ENCODE measurements around the gene CHRNG.

Gene CHRNG, protein sequence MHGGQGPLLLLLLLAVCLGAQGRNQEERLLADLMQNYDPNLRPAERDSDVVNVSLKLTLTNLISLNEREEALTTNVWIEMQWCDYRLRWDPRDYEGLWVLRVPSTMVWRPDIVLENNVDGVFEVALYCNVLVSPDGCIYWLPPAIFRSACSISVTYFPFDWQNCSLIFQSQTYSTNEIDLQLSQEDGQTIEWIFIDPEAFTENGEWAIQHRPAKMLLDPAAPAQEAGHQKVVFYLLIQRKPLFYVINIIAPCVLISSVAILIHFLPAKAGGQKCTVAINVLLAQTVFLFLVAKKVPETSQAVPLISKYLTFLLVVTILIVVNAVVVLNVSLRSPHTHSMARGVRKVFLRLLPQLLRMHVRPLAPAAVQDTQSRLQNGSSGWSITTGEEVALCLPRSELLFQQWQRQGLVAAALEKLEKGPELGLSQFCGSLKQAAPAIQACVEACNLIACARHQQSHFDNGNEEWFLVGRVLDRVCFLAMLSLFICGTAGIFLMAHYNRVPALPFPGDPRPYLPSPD

DNA sequence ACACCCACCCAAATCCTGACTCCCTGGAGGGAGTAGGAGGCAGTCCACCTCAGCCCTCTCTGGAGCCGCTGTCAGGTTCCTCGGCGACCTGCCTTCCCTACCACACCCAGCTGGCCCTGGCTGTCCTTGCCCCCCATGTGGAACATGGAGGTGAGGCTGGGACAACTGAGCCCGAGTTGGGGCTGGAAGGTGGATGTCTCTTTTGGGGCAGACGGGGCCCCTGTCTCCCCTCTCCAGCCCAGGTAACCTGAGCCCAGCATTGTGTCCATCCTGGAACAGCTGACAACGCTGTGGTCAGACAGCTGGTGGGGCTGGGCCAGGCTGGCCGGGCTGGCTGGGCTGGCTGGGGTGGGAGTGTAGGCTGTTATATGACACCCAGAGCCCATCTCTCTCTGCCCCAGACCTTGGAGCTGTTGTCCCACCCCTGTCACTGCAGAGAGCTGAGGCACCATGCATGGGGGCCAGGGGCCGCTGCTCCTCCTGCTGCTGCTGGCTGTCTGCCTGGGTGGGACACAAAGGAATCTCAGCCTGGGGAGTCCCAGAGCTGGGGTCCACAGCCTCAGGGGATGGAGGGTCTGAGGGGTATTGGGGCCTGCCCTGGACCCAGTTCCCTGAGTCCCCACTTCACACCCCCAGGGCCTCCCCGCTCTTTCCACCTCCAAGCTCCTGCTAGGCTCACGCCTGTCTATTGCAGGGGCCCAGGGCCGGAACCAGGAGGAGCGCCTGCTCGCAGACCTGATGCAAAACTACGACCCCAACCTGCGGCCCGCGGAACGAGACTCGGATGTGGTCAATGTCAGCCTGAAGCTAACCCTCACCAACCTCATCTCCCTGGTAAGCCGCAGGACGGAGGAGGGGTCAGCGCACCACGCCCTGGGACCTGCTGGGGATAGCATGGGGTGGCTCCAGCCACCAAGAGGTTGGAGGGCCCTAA lies at the start of gene CHRNG:
Gene CHRNG (plus strand): TSS at position 395 of the 934 bp plus-strand sequence. CDS start 56 bp downstream, at position 451.
- Histone ChIP-seq H3K4me1 (ENCODE audit: control insufficient read depth, insufficient read depth, low read length) (peaks cover 23% of the 10 kb centered on the region), H3K9me3 (ENCODE audit: control insufficient read depth, insufficient read depth, low read depth, low read length) (peaks cover 8% of the 10 kb centered on the region), H3K27me3 (ENCODE audit: control insufficient read depth, insufficient read depth, low read length) (no peaks in the 10 kb centered on the region), H3K36me3 (ENCODE audit: control insufficient read depth, insufficient read depth, low read length) (no peaks in the 10 kb centered on the region), H3K4me3 (ENCODE audit: low read depth, low read length) (no peak within 1 kb of the TSS), H3K9ac (ENCODE audit: low read length) (no peak within 1 kb of the TSS), H3K27ac (ENCODE audit: low read depth, low read length) (no peak within 1 kb of the TSS)

DNA sequence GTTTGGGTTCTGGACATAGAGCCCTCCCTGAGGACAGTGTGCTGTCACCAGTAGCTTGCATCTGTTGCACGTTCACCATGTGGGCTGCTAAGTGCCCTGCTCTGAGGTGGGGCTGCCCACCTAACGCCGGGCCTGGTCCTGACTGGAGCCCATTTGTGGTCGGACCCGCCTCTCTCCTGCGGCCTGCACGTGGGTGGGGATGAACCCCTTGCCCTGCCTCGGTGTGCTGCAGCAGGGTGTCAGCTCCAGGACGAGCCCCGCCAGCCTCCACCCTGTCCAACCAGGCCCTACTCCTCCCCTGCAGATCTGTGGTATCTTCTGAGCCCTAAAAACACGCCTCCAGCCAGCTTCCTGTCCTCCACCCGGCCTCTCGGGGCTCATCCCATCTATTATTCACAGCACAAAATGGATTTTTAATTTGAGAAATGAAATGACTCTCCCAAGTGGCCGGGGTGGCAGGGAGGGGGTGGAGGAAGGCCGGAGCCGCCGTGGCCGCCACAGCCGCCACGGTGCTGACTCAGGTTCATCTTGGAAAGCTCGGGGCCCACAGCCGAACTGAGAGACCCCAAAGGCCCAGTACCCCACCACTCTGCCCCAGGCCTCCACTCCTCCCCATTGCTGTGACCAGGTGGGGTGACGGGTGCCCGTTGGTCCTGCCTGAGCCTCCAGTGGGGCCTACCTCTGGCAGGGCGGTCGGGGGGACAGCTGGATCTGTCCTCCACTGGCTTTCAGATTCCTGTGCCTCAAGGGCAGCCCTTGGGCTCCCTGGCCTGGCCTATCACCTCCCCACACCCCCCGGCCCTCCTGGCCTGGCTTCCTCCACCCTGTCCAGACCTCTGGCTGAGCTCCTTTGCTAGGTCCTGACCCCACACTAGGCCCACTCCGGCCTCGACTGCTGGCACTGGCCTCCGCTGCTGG lies 49.0 kb upstream of the CHRNG start:
- Histone ChIP-seq H3K27me3 (ENCODE audit: control insufficient read depth, insufficient read depth, low read length) (peaks cover 54% of the 10 kb centered on the region), H3K9me3 (ENCODE audit: control insufficient read depth, insufficient read depth, low read depth, low read length) (no peaks in the 10 kb centered on the region), H3K9ac (ENCODE audit: low read length) (no peak overlapping the region), H3K4me3 (ENCODE audit: low read depth, low read length) (no peak overlapping the region), H3K27ac (ENCODE audit: low read depth, low read length) (no peak overlapping the region), H3K4me1 (ENCODE audit: control insufficient read depth, insufficient read depth, low read length) (peaks cover 21% of the 10 kb centered on the region), H3K36me3 (ENCODE audit: control insufficient read depth, insufficient read depth, low read length) (no peaks in the 10 kb centered on the region)

DNA sequence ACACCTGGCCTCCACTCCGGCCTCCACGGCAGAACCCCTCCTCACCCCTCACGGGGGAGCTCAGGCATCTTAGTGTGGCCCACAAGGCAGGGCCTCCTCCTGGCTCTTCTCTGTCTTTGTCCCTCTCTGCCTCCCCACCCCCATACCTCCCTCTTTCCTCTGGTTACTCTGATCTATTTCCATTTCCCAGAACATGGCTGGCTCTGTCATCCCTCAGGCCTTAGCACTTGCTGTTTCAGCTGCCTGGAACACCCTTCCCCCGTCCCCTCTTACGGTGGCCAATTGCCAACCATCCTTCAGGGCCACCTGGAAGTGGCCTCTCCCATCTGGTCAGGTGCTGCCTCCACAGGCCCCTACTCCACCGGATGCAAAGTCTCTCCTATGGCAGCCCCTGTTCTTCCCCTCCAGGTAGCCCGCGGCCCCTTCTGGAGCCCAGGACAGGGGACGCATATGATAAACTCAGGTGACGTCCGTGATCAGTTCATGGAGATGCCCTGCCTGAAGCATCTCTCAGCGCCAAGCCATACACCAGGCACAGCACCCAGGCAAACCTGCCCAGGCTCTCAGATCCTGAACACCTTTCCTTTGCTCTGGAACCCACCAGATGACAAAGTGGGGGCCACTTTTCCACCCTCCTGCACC lies 48.2 kb upstream of the CHRNG start:
- H3K27me3 ChIP-seq (ENCODE audit: control insufficient read depth, insufficient read depth, low read length): peaks cover 46% of the 10 kb centered on the region
- H3K9me3 ChIP-seq (ENCODE audit: control insufficient read depth, insufficient read depth, low read depth, low read length): no peaks in the 10 kb centered on the region
- peaks cover 21% of the 10 kb centered on the region for H3K4me1 ChIP-seq (ENCODE audit: control insufficient read depth, insufficient read depth, low read length)
- no peak overlapping the region for H3K27ac ChIP-seq (ENCODE audit: low read depth, low read length)
- no peak overlapping the region for H3K9ac ChIP-seq (ENCODE audit: low read length)
- H3K4me3 ChIP-seq (ENCODE audit: low read depth, low read length): no peak overlapping the region
- H3K36me3 ChIP-seq (ENCODE audit: control insufficient read depth, insufficient read depth, low read length): no peaks in the 10 kb centered on the region

DNA sequence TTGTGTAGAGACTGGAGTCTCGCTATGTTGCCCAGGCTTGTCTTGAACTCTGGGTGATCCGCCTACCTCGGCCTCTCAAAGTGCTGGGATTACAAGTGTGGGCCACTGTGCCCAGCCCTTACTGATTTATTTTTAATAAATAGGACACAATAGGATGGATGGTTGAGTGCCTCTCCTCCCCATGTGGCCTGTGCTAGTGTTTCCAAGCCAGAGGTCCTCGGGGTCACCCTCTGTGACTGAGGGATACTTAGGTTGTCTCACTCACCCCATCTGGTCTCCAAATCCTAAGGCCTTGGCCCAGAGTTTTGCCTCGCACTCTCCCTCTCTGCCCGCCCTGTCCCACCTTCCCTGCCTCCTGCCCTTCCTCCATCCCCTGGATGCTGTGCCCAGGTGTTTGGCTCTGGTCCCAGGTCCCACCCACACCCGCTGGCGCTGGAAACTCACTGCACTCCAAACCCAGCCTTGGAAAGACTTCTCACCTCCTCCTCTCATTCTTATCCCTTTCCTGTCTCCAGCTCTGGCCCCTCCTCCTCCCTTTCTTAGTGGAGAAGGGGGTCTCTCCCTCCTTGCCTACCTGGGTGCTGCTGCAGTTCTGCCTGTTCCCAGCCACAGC lies 47.1 kb upstream of the CHRNG start:
- H3K9ac ChIP-seq (ENCODE audit: low read length): no peak overlapping the region
- no peaks in the 10 kb centered on the region for H3K36me3 ChIP-seq (ENCODE audit: control insufficient read depth, insufficient read depth, low read length)
- no peak overlapping the region for H3K27ac ChIP-seq (ENCODE audit: low read depth, low read length)
- no peaks in the 10 kb centered on the region for H3K9me3 ChIP-seq (ENCODE audit: control insufficient read depth, insufficient read depth, low read depth, low read length)
- peaks cover 36% of the 10 kb centered on the region for H3K27me3 ChIP-seq (ENCODE audit: control insufficient read depth, insufficient read depth, low read length)
- peaks cover 21% of the 10 kb centered on the region for H3K4me1 ChIP-seq (ENCODE audit: control insufficient read depth, insufficient read depth, low read length)
- H3K4me3 ChIP-seq (ENCODE audit: low read depth, low read length): no peak overlapping the region

DNA sequence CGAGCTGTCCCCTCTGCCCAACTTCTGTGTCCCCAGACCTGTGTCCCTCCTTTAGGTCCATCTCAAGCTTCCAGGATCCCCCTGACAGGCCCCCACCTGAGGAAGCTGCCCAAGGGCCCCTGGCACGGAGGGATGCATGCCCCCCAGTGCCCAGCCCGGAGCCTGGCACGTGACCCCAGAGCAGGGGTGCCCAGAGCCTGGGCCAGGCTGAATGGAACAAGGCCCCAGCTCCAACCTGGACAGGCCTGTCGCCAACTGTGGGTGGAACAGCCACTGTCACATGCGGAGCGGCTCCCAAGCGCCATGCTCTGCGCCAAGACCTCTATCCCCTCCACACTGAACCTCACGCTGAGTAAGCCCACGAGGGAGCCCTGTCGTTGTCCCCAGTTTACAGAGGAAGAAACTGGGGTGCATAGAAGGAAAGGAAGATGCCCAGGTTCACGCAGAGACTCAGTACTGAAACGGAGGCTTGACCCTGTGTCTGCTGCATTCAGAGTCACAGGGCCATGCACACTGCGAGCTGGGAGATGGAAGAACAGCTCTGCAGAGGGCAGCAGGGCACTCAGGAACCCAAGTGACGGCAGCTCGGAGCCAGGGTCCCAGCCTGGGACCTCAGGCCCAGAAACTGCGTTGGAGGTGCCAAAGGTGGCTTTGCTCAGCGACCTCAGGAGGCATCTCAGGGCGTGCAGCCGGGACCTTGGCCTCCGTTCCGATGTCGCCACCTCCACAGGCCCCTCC lies 46.4 kb upstream of the CHRNG start:
- Histone ChIP-seq H3K36me3 (ENCODE audit: control insufficient read depth, insufficient read depth, low read length) (no peaks in the 10 kb centered on the region), H3K4me1 (ENCODE audit: control insufficient read depth, insufficient read depth, low read length) (peaks cover 19% of the 10 kb centered on the region), H3K9ac (ENCODE audit: low read length) (no peak overlapping the region), H3K4me3 (ENCODE audit: low read depth, low read length) (no peak overlapping the region), H3K27ac (ENCODE audit: low read depth, low read length) (no peak overlapping the region), H3K9me3 (ENCODE audit: control insufficient read depth, insufficient read depth, low read depth, low read length) (no peaks in the 10 kb centered on the region), H3K27me3 (ENCODE audit: control insufficient read depth, insufficient read depth, low read length) (peaks cover 32% of the 10 kb centered on the region)

GRCh38 chr2:232493701-232494474 lies 45.6 kb upstream of the CHRNG start:
- no peak overlapping the region for H3K9ac ChIP-seq (ENCODE audit: low read length)
- H3K4me3 ChIP-seq (ENCODE audit: low read depth, low read length): no peak overlapping the region
- no peak overlapping the region for H3K27ac ChIP-seq (ENCODE audit: low read depth, low read length)
- peaks cover 12% of the 10 kb centered on the region for H3K4me1 ChIP-seq (ENCODE audit: control insufficient read depth, insufficient read depth, low read length)
- H3K36me3 ChIP-seq (ENCODE audit: control insufficient read depth, insufficient read depth, low read length): no peaks in the 10 kb centered on the region
- peaks cover 25% of the 10 kb centered on the region for H3K27me3 ChIP-seq (ENCODE audit: control insufficient read depth, insufficient read depth, low read length)
- H3K9me3 ChIP-seq (ENCODE audit: control insufficient read depth, insufficient read depth, low read depth, low read length): no peaks in the 10 kb centered on the region

- H3K9me3 ChIP-seq (ENCODE audit: control insufficient read depth, insufficient read depth, low read depth, low read length): no peaks in the 10 kb centered on the region
- peaks cover 8% of the 10 kb centered on the region for H3K4me1 ChIP-seq (ENCODE audit: control insufficient read depth, insufficient read depth, low read length)
- no peak overlapping the region for H3K4me3 ChIP-seq (ENCODE audit: low read depth, low read length)
- no peak overlapping the region for H3K9ac ChIP-seq (ENCODE audit: low read length)
- H3K36me3 ChIP-seq (ENCODE audit: control insufficient read depth, insufficient read depth, low read length): no peaks in the 10 kb centered on the region
- H3K27ac ChIP-seq (ENCODE audit: low read depth, low read length): no peak overlapping the region
- peaks cover 25% of the 10 kb centered on the region for H3K27me3 ChIP-seq (ENCODE audit: control insufficient read depth, insufficient read depth, low read length)
Measured at GRCh38 chr2:232494542-232494941, 45.0 kb upstream of the CHRNG start.

DNA sequence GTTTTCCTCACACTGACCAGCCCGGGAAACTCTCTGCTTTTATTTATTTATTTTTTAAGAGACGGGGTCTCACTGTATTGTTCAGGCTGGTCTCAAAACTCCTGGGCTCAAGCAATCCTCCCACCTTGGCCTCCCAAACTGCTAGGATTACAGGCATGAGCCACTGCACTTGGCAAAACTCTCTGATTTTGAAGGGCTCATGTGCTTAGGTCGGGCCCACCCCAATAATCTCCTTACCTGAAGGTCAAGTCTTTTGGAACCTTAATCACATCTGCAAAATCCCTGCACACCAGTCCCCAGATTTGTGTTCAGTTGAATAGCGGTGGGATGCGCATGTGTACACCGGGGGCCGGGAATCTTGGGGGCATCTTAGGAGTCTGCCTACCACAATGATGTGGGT lies 44.2 kb upstream of the CHRNG start:
- Histone ChIP-seq H3K9me3 (ENCODE audit: control insufficient read depth, insufficient read depth, low read depth, low read length) (no peaks in the 10 kb centered on the region), H3K27me3 (ENCODE audit: control insufficient read depth, insufficient read depth, low read length) (peaks cover 22% of the 10 kb centered on the region), H3K4me1 (ENCODE audit: control insufficient read depth, insufficient read depth, low read length) (peaks cover 5% of the 10 kb centered on the region; the same call in 1 of the 2 replicates), H3K27ac (ENCODE audit: low read depth, low read length) (no peak overlapping the region), H3K36me3 (ENCODE audit: control insufficient read depth, insufficient read depth, low read length) (no peaks in the 10 kb centered on the region), H3K4me3 (ENCODE audit: low read depth, low read length) (no peak overlapping the region), H3K9ac (ENCODE audit: low read length) (no peak overlapping the region)
